Measurements from ENCODE around the gene MEIS2. TPM values are rescaled to one million over a fixed set of nuclear protein-coding genes. Genes with fewer than 3 reads are reported as not detected.

Gene MEIS2
- total and polyA plus RNA-seq, 2 experiments from 2014 or later: 0.27 TPM; not detected in 1

GRCh38 chr15:37086120-37086519 lies 14.2 kb downstream of the MEIS2 start:
- no peak overlapping the region for H3K4me3 Mint-ChIP-seq
- H3K4me1 Mint-ChIP-seq: peaks cover 37% of the 10 kb centered on the region
- ATAC-seq: no peak
- no peaks in the 10 kb centered on the region for H3K27me3 Mint-ChIP-seq (ENCODE audit: insufficient read depth, low read depth, poor library complexity)
- H2AFZ ChIP-seq: no peak overlapping the region
- peaks cover 32% of the 10 kb centered on the region for H3K4me1 ChIP-seq (ENCODE audit: insufficient read depth)
- TF ChIP-seq, protein P1, sequence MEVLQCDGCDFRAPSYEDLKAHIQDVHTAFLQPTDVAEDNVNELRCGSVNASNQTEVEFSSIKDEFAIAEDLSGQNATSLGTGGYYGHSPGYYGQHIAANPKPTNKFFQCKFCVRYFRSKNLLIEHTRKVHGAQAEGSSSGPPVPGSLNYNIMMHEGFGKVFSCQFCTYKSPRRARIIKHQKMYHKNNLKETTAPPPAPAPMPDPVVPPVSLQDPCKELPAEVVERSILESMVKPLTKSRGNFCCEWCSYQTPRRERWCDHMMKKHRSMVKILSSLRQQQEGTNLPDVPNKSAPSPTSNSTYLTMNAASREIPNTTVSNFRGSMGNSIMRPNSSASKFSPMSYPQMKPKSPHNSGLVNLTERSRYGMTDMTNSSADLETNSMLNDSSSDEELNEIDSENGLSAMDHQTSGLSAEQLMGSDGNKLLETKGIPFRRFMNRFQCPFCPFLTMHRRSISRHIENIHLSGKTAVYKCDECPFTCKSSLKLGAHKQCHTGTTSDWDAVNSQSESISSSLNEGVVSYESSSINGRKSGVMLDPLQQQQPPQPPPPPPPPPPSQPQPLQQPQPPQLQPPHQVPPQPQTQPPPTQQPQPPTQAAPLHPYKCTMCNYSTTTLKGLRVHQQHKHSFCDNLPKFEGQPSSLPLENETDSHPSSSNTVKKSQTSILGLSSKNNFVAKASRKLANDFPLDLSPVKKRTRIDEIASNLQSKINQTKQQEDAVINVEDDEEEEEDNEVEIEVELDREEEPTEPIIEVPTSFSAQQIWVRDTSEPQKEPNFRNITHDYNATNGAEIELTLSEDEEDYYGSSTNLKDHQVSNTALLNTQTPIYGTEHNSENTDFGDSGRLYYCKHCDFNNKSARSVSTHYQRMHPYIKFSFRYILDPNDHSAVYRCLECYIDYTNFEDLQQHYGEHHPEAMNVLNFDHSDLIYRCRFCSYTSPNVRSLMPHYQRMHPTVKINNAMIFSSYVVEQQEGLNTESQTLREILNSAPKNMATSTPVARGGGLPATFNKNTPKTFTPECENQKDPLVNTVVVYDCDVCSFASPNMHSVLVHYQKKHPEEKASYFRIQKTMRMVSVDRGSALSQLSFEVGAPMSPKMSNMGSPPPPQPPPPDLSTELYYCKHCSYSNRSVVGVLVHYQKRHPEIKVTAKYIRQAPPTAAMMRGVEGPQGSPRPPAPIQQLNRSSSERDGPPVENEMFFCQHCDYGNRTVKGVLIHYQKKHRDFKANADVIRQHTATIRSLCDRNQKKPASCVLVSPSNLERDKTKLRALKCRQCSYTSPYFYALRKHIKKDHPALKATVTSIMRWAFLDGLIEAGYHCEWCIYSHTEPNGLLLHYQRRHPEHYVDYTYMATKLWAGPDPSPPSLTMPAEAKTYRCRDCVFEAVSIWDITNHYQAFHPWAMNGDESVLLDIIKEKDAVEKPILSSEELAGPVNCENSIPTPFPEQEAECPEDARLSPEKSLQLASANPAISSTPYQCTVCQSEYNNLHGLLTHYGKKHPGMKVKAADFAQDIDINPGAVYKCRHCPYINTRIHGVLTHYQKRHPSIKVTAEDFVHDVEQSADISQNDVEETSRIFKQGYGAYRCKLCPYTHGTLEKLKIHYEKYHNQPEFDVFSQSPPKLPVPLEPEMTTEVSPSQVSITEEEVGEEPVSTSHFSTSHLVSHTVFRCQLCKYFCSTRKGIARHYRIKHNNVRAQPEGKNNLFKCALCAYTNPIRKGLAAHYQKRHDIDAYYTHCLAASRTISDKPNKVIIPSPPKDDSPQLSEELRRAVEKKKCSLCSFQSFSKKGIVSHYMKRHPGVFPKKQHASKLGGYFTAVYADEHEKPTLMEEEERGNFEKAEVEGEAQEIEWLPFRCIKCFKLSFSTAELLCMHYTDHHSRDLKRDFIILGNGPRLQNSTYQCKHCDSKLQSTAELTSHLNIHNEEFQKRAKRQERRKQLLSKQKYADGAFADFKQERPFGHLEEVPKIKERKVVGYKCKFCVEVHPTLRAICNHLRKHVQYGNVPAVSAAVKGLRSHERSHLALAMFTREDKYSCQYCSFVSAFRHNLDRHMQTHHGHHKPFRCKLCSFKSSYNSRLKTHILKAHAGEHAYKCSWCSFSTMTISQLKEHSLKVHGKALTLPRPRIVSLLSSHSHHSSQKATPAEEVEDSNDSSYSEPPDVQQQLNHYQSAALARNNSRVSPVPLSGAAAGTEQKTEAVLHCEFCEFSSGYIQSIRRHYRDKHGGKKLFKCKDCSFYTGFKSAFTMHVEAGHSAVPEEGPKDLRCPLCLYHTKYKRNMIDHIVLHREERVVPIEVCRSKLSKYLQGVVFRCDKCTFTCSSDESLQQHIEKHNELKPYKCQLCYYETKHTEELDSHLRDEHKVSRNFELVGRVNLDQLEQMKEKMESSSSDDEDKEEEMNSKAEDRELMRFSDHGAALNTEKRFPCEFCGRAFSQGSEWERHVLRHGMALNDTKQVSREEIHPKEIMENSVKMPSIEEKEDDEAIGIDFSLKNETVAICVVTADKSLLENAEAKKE (CRISPR knock-in tag; IDR thresholded peaks at IDR 0.05): no peak
- TF ChIP-seq STAT1 (IDR thresholded peaks at IDR 0.05; ENCODE audit: unreplicated experiment) (no peak), ZNF331 (CRISPR knock-in tag; IDR thresholded peaks at IDR 0.05; ENCODE audit: low read depth) (no peak), EZH2 (IDR thresholded peaks at IDR 0.05; ENCODE audit: low read depth, unreplicated experiment) (no peak), JUNB (IDR thresholded peaks at IDR 0.05; ENCODE audit: unreplicated experiment) (no peak), NANOG (IDR thresholded peaks at IDR 0.05; ENCODE audit: borderline replicate concordance) (no peak), CREB1 (CRISPR knock-in tag; IDR thresholded peaks at IDR 0.05; ENCODE audit: low read depth) (no peak), POLR2AphosphoS5 (IDR thresholded peaks at IDR 0.05; ENCODE audit: low read depth) (no peak), ZNF114 (CRISPR knock-in tag; IDR thresholded peaks at IDR 0.05) (no peak), EZH2phosphoT487 (IDR thresholded peaks at IDR 0.05; ENCODE audit: unreplicated experiment) (no peak)
- TF ChIP-seq, protein P2, sequence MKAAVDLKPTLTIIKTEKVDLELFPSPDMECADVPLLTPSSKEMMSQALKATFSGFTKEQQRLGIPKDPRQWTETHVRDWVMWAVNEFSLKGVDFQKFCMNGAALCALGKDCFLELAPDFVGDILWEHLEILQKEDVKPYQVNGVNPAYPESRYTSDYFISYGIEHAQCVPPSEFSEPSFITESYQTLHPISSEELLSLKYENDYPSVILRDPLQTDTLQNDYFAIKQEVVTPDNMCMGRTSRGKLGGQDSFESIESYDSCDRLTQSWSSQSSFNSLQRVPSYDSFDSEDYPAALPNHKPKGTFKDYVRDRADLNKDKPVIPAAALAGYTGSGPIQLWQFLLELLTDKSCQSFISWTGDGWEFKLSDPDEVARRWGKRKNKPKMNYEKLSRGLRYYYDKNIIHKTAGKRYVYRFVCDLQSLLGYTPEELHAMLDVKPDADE (IDR thresholded peaks at IDR 0.05): no peak
- TF ChIP-seq, protein P3, sequence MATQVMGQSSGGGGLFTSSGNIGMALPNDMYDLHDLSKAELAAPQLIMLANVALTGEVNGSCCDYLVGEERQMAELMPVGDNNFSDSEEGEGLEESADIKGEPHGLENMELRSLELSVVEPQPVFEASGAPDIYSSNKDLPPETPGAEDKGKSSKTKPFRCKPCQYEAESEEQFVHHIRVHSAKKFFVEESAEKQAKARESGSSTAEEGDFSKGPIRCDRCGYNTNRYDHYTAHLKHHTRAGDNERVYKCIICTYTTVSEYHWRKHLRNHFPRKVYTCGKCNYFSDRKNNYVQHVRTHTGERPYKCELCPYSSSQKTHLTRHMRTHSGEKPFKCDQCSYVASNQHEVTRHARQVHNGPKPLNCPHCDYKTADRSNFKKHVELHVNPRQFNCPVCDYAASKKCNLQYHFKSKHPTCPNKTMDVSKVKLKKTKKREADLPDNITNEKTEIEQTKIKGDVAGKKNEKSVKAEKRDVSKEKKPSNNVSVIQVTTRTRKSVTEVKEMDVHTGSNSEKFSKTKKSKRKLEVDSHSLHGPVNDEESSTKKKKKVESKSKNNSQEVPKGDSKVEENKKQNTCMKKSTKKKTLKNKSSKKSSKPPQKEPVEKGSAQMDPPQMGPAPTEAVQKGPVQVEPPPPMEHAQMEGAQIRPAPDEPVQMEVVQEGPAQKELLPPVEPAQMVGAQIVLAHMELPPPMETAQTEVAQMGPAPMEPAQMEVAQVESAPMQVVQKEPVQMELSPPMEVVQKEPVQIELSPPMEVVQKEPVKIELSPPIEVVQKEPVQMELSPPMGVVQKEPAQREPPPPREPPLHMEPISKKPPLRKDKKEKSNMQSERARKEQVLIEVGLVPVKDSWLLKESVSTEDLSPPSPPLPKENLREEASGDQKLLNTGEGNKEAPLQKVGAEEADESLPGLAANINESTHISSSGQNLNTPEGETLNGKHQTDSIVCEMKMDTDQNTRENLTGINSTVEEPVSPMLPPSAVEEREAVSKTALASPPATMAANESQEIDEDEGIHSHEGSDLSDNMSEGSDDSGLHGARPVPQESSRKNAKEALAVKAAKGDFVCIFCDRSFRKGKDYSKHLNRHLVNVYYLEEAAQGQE (IDR thresholded peaks at IDR 0.05; ENCODE audit: unreplicated experiment): no peak
- TF ChIP-seq, protein P4, sequence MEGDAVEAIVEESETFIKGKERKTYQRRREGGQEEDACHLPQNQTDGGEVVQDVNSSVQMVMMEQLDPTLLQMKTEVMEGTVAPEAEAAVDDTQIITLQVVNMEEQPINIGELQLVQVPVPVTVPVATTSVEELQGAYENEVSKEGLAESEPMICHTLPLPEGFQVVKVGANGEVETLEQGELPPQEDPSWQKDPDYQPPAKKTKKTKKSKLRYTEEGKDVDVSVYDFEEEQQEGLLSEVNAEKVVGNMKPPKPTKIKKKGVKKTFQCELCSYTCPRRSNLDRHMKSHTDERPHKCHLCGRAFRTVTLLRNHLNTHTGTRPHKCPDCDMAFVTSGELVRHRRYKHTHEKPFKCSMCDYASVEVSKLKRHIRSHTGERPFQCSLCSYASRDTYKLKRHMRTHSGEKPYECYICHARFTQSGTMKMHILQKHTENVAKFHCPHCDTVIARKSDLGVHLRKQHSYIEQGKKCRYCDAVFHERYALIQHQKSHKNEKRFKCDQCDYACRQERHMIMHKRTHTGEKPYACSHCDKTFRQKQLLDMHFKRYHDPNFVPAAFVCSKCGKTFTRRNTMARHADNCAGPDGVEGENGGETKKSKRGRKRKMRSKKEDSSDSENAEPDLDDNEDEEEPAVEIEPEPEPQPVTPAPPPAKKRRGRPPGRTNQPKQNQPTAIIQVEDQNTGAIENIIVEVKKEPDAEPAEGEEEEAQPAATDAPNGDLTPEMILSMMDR (conservative IDR thresholded peaks at IDR 0.05; ENCODE audit: low read depth in 2 of 2): no peak
- no peaks in the 10 kb centered on the region for H3K36me3 Mint-ChIP-seq (ENCODE audit: low read depth)
- no peaks in the 10 kb centered on the region for H3K9me2 ChIP-seq (ENCODE audit: insufficient read depth)
- H3K9me3 Mint-ChIP-seq: no peaks in the 10 kb centered on the region
- H4K20me1 ChIP-seq (replicated peaks; ENCODE audit: insufficient read depth): no peaks in the 10 kb centered on the region
- H3K79me2 ChIP-seq (replicated peaks; ENCODE audit: insufficient read depth): no peaks in the 10 kb centered on the region
- no peaks in the 10 kb centered on the region for H3F3A ChIP-seq (replicated peaks; ENCODE audit: low read depth)
- no peak overlapping the region for H3K4me3 ChIP-seq
- no peak overlapping the region for H3K27ac Mint-ChIP-seq
- H3K27me3 ChIP-seq (ENCODE audit: insufficient read depth): peaks cover 6% of the 10 kb centered on the region
- H3K4me2 ChIP-seq: no peak overlapping the region
- H3K27ac ChIP-seq (ENCODE audit: low read depth): no peak overlapping the region
- no peaks in the 10 kb centered on the region for H3K36me3 ChIP-seq (ENCODE audit: insufficient read depth)
- no peak for DNase-seq (ENCODE audit: low spot score)
